HUES64 (cell line): ENCODE results near the gene TTI1.
A peak's percentile ranks its signal among the peaks of the same experiment; 100 is the strongest.

ENCODE experiments used
- H3K27ac ChIP-seq: 2 replicates; pipeline ENCODE4 v1.7.0; 2013; ENCODE audit warnings: low read depth, low read length, inconsistent platforms
- H3K27me3 ChIP-seq: 2 replicates; pipeline ENCODE4 v1.6.1; 2013; ENCODE audit warnings: mild to moderate bottlenecking, low read length; ENCODE audit not compliant: insufficient read depth
- H3K36me3 ChIP-seq: 2 replicates; pipeline ENCODE4 v1.6.1; 2013; ENCODE audit warnings: mild to moderate bottlenecking, low read length; ENCODE audit not compliant: insufficient read depth
- H3K4me1 ChIP-seq: 2 replicates; pipeline ENCODE4 v1.6.1; 2013; ENCODE audit warnings: mild to moderate bottlenecking, low read length, moderate library complexity; ENCODE audit not compliant: insufficient read depth
- H3K4me3 ChIP-seq: 2 replicates; pipeline ENCODE4 v1.5.1; 2013; ENCODE audit warnings: mild to moderate bottlenecking, low read length, moderate library complexity
- H3K9ac ChIP-seq: 2 replicates; pipeline ENCODE4 v1.6.1; 2013; ENCODE audit warnings: mild to moderate bottlenecking, low read depth, low read length
- H3K9me3 ChIP-seq: 2 replicates; pipeline ENCODE4 v1.6.1; 2013; ENCODE audit warnings: low read depth, low read length; ENCODE audit not compliant: insufficient read depth
- WGBS: fragments of 150-250, 120-280 bp; methylation state at CpG from one replicate; pipeline ENCODE4 v1.1.7; 2013; ENCODE audit warnings: missing lambda C conversion rate; 5-methylcytosine and 5-hydroxymethylcytosine counted together

Gene TTI1

GRCh38 chr20:37986044-37986858 lies 47.0 kb downstream of the TTI1 start:
- H3K9ac ChIP-seq = no peak overlapping the region

GRCh38 chr20:37984018-37984785 lies 49.1 kb downstream of the TTI1 start:
- H3K9me3 ChIP-seq = no peaks in the 10 kb centered on the region
- no peaks in the 10 kb centered on the region for H3K27me3 ChIP-seq
- H3K4me1 ChIP-seq = peaks cover 5% of the 10 kb centered on the region; the same call in 1 of the 2 replicates
- no peak overlapping the region for H3K27ac ChIP-seq
- no peak overlapping the region for H3K9ac ChIP-seq
- 92% methylated on average over 14 of the region's 14 CpGs for WGBS
- no peak overlapping the region for H3K4me3 ChIP-seq
- peaks cover 48% of the 10 kb centered on the region for H3K36me3 ChIP-seq

More at GRCh38 chr20:37986044-37986858, 47.0 kb downstream of the TTI1 start:
- no peak overlapping the region for H3K4me3 ChIP-seq
- H3K9me3 ChIP-seq = no peaks in the 10 kb centered on the region
- H3K27ac ChIP-seq = no peak overlapping the region
- H3K4me1 ChIP-seq = peaks cover 5% of the 10 kb centered on the region; the same call in 1 of the 2 replicates
- no peaks in the 10 kb centered on the region for H3K27me3 ChIP-seq
- WGBS = 96% methylated on average over 9 of the region's 9 CpGs
- peaks cover 64% of the 10 kb centered on the region for H3K36me3 ChIP-seq

- no peak overlapping the region for H3K4me3 ChIP-seq
- peaks cover 39% of the 10 kb centered on the region for H3K36me3 ChIP-seq
- no peaks in the 10 kb centered on the region for H3K27me3 ChIP-seq
- no peaks in the 10 kb centered on the region for H3K9me3 ChIP-seq
- WGBS = 90% methylated on average over 13 of the region's 13 CpGs
- H3K27ac ChIP-seq = no peak overlapping the region
- H3K9ac ChIP-seq = no peak overlapping the region
- H3K4me1 ChIP-seq = peaks cover 5% of the 10 kb centered on the region; the same call in 1 of the 2 replicates
Measured at GRCh38 chr20:37983286-37983685, 50.0 kb downstream of the TTI1 start.

GRCh38 chr20:37981568-37981967 lies 51.7 kb downstream of the TTI1 start:
- 89% methylated on average over 8 of the region's 8 CpGs for WGBS
- no peaks in the 10 kb centered on the region for H3K9me3 ChIP-seq
- peaks cover 25% of the 10 kb centered on the region for H3K36me3 ChIP-seq
- H3K27me3 ChIP-seq = no peaks in the 10 kb centered on the region
- no peak overlapping the region for H3K4me3 ChIP-seq
- H3K27ac ChIP-seq = no peak overlapping the region
- peaks cover 4% of the 10 kb centered on the region for H3K4me1 ChIP-seq
- H3K9ac ChIP-seq = no peak overlapping the region

- Histone ChIP-seq H3K9me3 (no peaks in the 10 kb centered on the region), H3K4me1 (peaks cover 6% of the 10 kb centered on the region), H3K4me3 (no peak overlapping the region), H3K9ac (no peak overlapping the region), H3K27ac (no peak overlapping the region), H3K27me3 (no peaks in the 10 kb centered on the region), H3K36me3 (peaks cover 18% of the 10 kb centered on the region)
- 95% methylated on average over 5 of the region's 6 CpGs for WGBS
Measured at GRCh38 chr20:37980876-37981275, 52.4 kb downstream of the TTI1 start.

GRCh38 chr20:37980383-37980782 lies 52.9 kb downstream of the TTI1 start:
- no peaks in the 10 kb centered on the region for H3K27me3 ChIP-seq
- peaks cover 14% of the 10 kb centered on the region for H3K36me3 ChIP-seq
- H3K4me3 ChIP-seq = no peak overlapping the region
- H3K9ac ChIP-seq = no peak overlapping the region
- H3K27ac ChIP-seq = no peak overlapping the region
- WGBS = 89% methylated on average over 8 of the region's 8 CpGs
- H3K4me1 ChIP-seq = peaks cover 6% of the 10 kb centered on the region
- no peaks in the 10 kb centered on the region for H3K9me3 ChIP-seq

- Histone ChIP-seq H3K36me3 (peaks cover 9% of the 10 kb centered on the region), H3K4me3 (no peak overlapping the region), H3K4me1 (peaks cover 6% of the 10 kb centered on the region), H3K27me3 (no peaks in the 10 kb centered on the region), H3K27ac (no peak overlapping the region), H3K9me3 (no peaks in the 10 kb centered on the region), H3K9ac (no peak overlapping the region)
- 92% methylated on average over 16 of the region's 16 CpGs for WGBS
Measured at GRCh38 chr20:37979021-37979985, 54.0 kb downstream of the TTI1 start.

GRCh38 chr20:37977786-37978185 lies 55.5 kb downstream of the TTI1 start:
- Histone ChIP-seq H3K9ac (no peak overlapping the region), H3K36me3 (peaks cover 4% of the 10 kb centered on the region), H3K27ac (no peak overlapping the region), H3K4me3 (no peak overlapping the region), H3K4me1 (peaks cover 6% of the 10 kb centered on the region), H3K27me3 (no peaks in the 10 kb centered on the region), H3K9me3 (no peaks in the 10 kb centered on the region)
- 77% methylated on average over 6 of the region's 6 CpGs for WGBS

GRCh38 chr20:37977338-37977737 lies 55.9 kb downstream of the TTI1 start:
- H3K27ac ChIP-seq = no peak overlapping the region
- H3K36me3 ChIP-seq = no peaks in the 10 kb centered on the region; the same call in 1 of the 2 replicates
- H3K9me3 ChIP-seq = no peaks in the 10 kb centered on the region
- H3K4me3 ChIP-seq = no peak overlapping the region
- no peaks in the 10 kb centered on the region for H3K27me3 ChIP-seq
- H3K4me1 ChIP-seq = peaks cover 6% of the 10 kb centered on the region
- no peak overlapping the region for H3K9ac ChIP-seq
- 34% methylated on average over 9 of the region's 12 CpGs for WGBS

GRCh38 chr20:37976887-37977286 lies 56.4 kb downstream of the TTI1 start:
- H3K36me3 ChIP-seq = no peaks in the 10 kb centered on the region; the same call in 1 of the 2 replicates
- no peaks in the 10 kb centered on the region for H3K27me3 ChIP-seq
- H3K4me1 ChIP-seq = peaks cover 10% of the 10 kb centered on the region
- H3K9me3 ChIP-seq = no peaks in the 10 kb centered on the region
- H3K27ac ChIP-seq = no peak overlapping the region
- peak overlapping the region; percentile 31 for H3K4me3 ChIP-seq
- no peak overlapping the region for H3K9ac ChIP-seq
- WGBS = 22% methylated on average over 10 of the region's 10 CpGs
